ENCODE measurements around the gene ST8SIA5. TPM values are rescaled to one million over a fixed set of nuclear protein-coding genes. Genes with fewer than 3 reads are reported as not detected.

The ST8SIA5 gene
- total RNA-seq, 1 experiment from 2014 or later: not detected

GRCh38 chr18:46632401-46633071 lies 124.3 kb downstream of the ST8SIA5 start:
- DNase-seq (ENCODE audit: extremely low read depth, low read depth): no peak

- DNase-seq (ENCODE audit: extremely low read depth, low read depth): no peak
These were observed 125.9 kb downstream of the ST8SIA5 start for GRCh38 chr18:46630991-46631390.

- DNase-seq (ENCODE audit: extremely low read depth, low read depth): no peak
These were observed 126.7 kb downstream of the ST8SIA5 start for GRCh38 chr18:46630160-46630559.

- DNase-seq (ENCODE audit: extremely low read depth, low read depth): no peak
These were observed 127.5 kb downstream of the ST8SIA5 start for GRCh38 chr18:46629361-46629760.

GRCh38 chr18:46628206-46628605 lies 128.6 kb downstream of the ST8SIA5 start:
- no peak for DNase-seq (ENCODE audit: extremely low read depth, low read depth)

GRCh38 chr18:46627136-46627535 lies 129.7 kb downstream of the ST8SIA5 start:
- no peak for DNase-seq (ENCODE audit: extremely low read depth, low read depth)

- no peak for DNase-seq (ENCODE audit: extremely low read depth, low read depth)
These were observed 131.8 kb downstream of the ST8SIA5 start for GRCh38 chr18:46625069-46625468.

- no peak for DNase-seq (ENCODE audit: extremely low read depth, low read depth)
These were observed 132.7 kb downstream of the ST8SIA5 start for GRCh38 chr18:46624127-46624526.

GRCh38 chr18:46623541-46623940 lies 133.3 kb downstream of the ST8SIA5 start:
- DNase-seq (ENCODE audit: extremely low read depth, low read depth): no peak

- DNase-seq (ENCODE audit: extremely low read depth, low read depth): peak; percentile 17
These were observed 133.9 kb downstream of the ST8SIA5 start for GRCh38 chr18:46622999-46623398.

- no peak for DNase-seq (ENCODE audit: extremely low read depth, low read depth)
These were observed 134.4 kb downstream of the ST8SIA5 start for GRCh38 chr18:46622451-46622850.

- DNase-seq (ENCODE audit: extremely low read depth, low read depth): no peak
These were observed 135.0 kb downstream of the ST8SIA5 start for GRCh38 chr18:46621871-46622270.

- DNase-seq (ENCODE audit: extremely low read depth, low read depth): no peak
These were observed 135.6 kb downstream of the ST8SIA5 start for GRCh38 chr18:46621111-46621766.

GRCh38 chr18:46619559-46619958 lies 137.3 kb downstream of the ST8SIA5 start:
- DNase-seq (ENCODE audit: extremely low read depth, low read depth): no peak

Small RNA genes within 50 kb of the gene (small RNA-seq; reads per million reads assigned to genes)
- gene AC090311.1: 0 reads per million in 2 experiments

Other genes with a start within 250 kb of the ST8SIA5 start
- not detected in 2 replicates for gene LOXHD1, start 99.8 kb downstream of the ST8SIA5 start, total RNA-seq (2014; rRNA removed; shearing (Covaris generic))
- gene PIAS2, start 160.5 kb upstream of the ST8SIA5 start, total RNA-seq (2014; rRNA removed; shearing (Covaris generic)): 14.4 and 15.8 TPM in 2 replicates
- gene KATNAL2, start 160.5 kb upstream of the ST8SIA5 start, total RNA-seq (2014; rRNA removed; shearing (Covaris generic)): 0.87 and 1.0 TPM in 2 replicates